Esophagus muscularis mucosa (tissue), 4 donors: Measurements from ENCODE around the gene RYR2. TPM values are rescaled to one million over a fixed set of nuclear protein-coding genes. Genes with fewer than 3 reads are reported as not detected.

Experiments used
- DNase-seq: peaks from one replicate; pipeline ENCODE4 v3.0.0-alpha.2; 2017; ENCODE audit errors: extremely low spot score
- H3K27ac ChIP-seq, 4 donors: fragments of 200-600 bp; sonication (generic); replicated peaks in 1 of 4; 1 replicate in 3 of 4; 2 replicates in 1 of 4; pipeline ENCODE4 v1.5.1; 2016 to 2019; ENCODE audit warnings: mild to moderate bottlenecking in 1 of 4
- H3K27me3 ChIP-seq, 4 donors: fragments of 200-600 bp; sonication (generic); one replicate each; pipeline versions ENCODE4 v1.5.1 to v1.6.0; 2016 to 2019
- H3K36me3 ChIP-seq, 4 donors: fragments of 200-600 bp; sonication (generic); one replicate each; pipeline ENCODE4 v1.5.1; 2016 to 2019
- H3K4me1 ChIP-seq, 4 donors: fragments of 200-600 bp; sonication (generic); one replicate each; pipeline ENCODE4 v1.5.1; 2016 to 2019
- H3K4me3 ChIP-seq, 4 donors: fragments of 200-600 bp; sonication (generic); 1 replicate in 2 of 4; 2 replicates in 2 of 4; pipeline ENCODE4 v1.5.1; 2016 to 2019; ENCODE audit warnings: mild to moderate bottlenecking in 4 of 4, moderate library complexity in 1 of 4
- H3K9me3 ChIP-seq, 4 donors: fragments of 200-600 bp; sonication (generic); 1 replicate in 3 of 4; 2 replicates in 1 of 4; pipeline ENCODE4 v1.5.1; 2016 to 2019
- CTCF ChIP-seq, 3 experiments: fragments of 200-600 bp in 2 of 3; fragments of 450-650 bp in 1 of 3; sonication (generic) in 2 of 3; IDR thresholded peaks; one replicate each; pipeline ENCODE4 v1.5.1; 2017 to 2019; ENCODE audit warnings: antibody characterized with exemption in 3 of 3, mild to moderate bottlenecking in 2 of 3, moderate library complexity in 1 of 3
- EP300 ChIP-seq: sonication (generic); formaldehyde crosslinking; IDR thresholded peaks from one replicate; pipeline ENCODE4 v1.6.1; 2017; ENCODE audit warnings: antibody characterized with exemption
- POLR2A ChIP-seq: fragments of 450-650 bp; IDR thresholded peaks from one replicate; pipeline ENCODE4 v1.6.1; 2017; ENCODE audit warnings: antibody characterized with exemption, moderate library complexity, mild to moderate bottlenecking, low read depth
- POLR2AphosphoS5 ChIP-seq, 2 donors: sonication (generic); formaldehyde crosslinking; IDR thresholded peaks; one replicate each; pipeline ENCODE4 v1.6.1; 2017; ENCODE audit warnings: antibody characterized with exemption in 2 of 2
- WGBS: methylation state at CpG from one replicate; pipeline ENCODE4 v1.1.5; 2018; 5-methylcytosine and 5-hydroxymethylcytosine counted together
- intact Hi-C: fragments of 100-400 bp; cut with DNase I; formaldehyde crosslinking; loops from one replicate; pipeline ENCODE4 v1.15.1; 2023
- total RNA-seq, 4 donors: library from RNA; depleted of rRNA; stranded (reverse); fragments of >200 nt; gene quantifications; one replicate each; pipeline versions ENCODE4 v1.1.0 to v1.2.1, GENCODE V29; 2016

RYR2 gene
- total RNA-seq, 4 donors from 2014 or later: 29.8 to 56.3 (median 38.9) TPM

GRCh38 chr1:237528545-237528944 is 486.6 kb downstream of the RYR2 start:
- Histone ChIP-seq H3K36me3 (peaks cover 0 to 11% (median 6%) of the 10 kb centered on the region in 4 donors), H3K27ac (no peak overlapping the region), H3K4me1 (no peaks in the 10 kb centered on the region), H3K9me3 (no peaks in the 10 kb centered on the region), H3K4me3 (no peak overlapping the region), H3K27me3 (no peaks in the 10 kb centered on the region)
- 54% methylated on average over 2 of the region's 2 CpGs for whole genome bisulfite sequencing
- intact Hi-C loops: no loop called here
- TF ChIP-seq CTCF (IDR thresholded peaks at IDR 0.05): no peak
- TF ChIP-seq POLR2AphosphoS5 (IDR thresholded peaks at IDR 0.05): no peak
- TF ChIP-seq EP300: no peak
- no peak for TF ChIP-seq POLR2A
- DNase-seq: no peak

DNA sequence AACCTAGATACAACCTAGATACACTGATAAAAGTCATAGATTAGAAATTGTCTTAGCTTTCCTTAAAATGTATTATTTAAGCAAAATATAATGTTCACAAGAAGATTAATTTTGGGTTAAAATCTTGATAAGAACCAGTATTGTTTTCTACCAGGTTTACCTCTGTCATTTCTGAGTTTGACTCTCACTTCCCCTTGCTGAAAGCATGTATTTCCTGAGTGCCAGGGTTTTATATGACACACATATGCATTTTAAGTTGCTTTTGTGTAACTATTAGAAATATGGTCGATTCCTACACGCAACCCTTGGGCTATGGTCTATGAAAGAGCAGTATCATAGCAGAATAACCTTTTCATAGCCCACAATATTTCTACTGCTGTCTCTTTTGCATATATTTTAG is 497.1 kb downstream of the RYR2 start:
- intact Hi-C loops: no loop called here

GRCh38 chr1:237542525-237543418 is 500.8 kb downstream of the RYR2 start:
- Histone ChIP-seq H3K4me1 (peaks cover 0 to 6% (median 0%) of the 10 kb centered on the region in 4 donors), H3K36me3 (no peaks in the 10 kb centered on the region), H3K27me3 (no peaks in the 10 kb centered on the region), H3K4me3 (no peak overlapping the region), H3K9me3 (no peaks in the 10 kb centered on the region), H3K27ac (no peak overlapping the region)
- TF ChIP-seq POLR2A (no peak), EP300 (no peak), CTCF (IDR thresholded peaks at IDR 0.05) (no peak), POLR2AphosphoS5 (IDR thresholded peaks at IDR 0.05) (no peak)
- 87% methylated on average over 5 of the region's 5 CpGs for WGBS
- intact Hi-C loops: no loop called here
- no peak for DNase-seq

More for the DNA sequence above, 497.1 kb downstream of the RYR2 start:
- no peaks in the 10 kb centered on the region for H3K36me3 ChIP-seq
- TF ChIP-seq POLR2AphosphoS5 (IDR thresholded peaks at IDR 0.05) (no peak), CTCF (IDR thresholded peaks at IDR 0.05) (no peak), EP300 (no peak), POLR2A (no peak)
- H3K27ac ChIP-seq: no peak overlapping the region
- peaks cover 0 to 6% (median 0%) of the 10 kb centered on the region in 4 donors for H3K4me1 ChIP-seq
- H3K4me3 ChIP-seq: no peak overlapping the region
- H3K27me3 ChIP-seq: no peaks in the 10 kb centered on the region
- DNase-seq: no peak
- 89% methylated on average over 2 of the region's 2 CpGs for WGBS
- no peaks in the 10 kb centered on the region for H3K9me3 ChIP-seq

DNA sequence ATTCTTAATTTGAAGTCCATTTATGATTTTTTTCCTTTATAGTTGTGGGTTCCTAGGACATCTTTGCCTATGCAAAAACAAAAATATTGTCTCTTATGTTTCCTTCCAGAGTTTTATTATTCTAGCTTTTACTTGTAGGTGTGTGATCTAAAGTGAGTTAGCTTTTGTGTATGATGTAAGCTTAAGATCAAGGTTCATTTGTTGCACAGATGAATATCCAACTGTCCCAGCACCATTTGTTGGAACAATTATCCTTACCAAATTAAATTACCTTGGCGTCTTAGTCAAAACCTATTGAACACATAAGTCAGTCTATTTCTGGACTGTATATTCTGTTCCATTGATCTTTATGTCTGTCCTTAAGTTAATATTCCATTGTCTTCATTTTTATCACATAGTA is 511.1 kb downstream of the RYR2 start:
- TF ChIP-seq EP300 (no peak), POLR2AphosphoS5 (IDR thresholded peaks at IDR 0.05) (no peak), POLR2A (no peak), CTCF (IDR thresholded peaks at IDR 0.05) (no peak)
- 89% methylated on average over 1 of the region's 1 CpG for WGBS
- no peak overlapping the region for H3K27ac ChIP-seq

More for the DNA sequence above, 511.1 kb downstream of the RYR2 start:
- Histone ChIP-seq H3K9me3 (no peaks in the 10 kb centered on the region), H3K27me3 (no peaks in the 10 kb centered on the region), H3K36me3 (peaks cover 0 to 23% (median 16%) of the 10 kb centered on the region in 4 donors), H3K4me3 (no peak overlapping the region), H3K4me1 (no peaks in the 10 kb centered on the region)
- DNase-seq: no peak
- intact Hi-C loops: no loop called here
